ENCODE data around the gene CDKL4. TPM values are rescaled to one million over a fixed set of nuclear protein-coding genes. Genes with fewer than 3 reads are reported as not detected.
"Not testable (repeated sequence)": the region's sequence is repeated elsewhere in the genome, so short reads cannot be mapped to it uniquely, and the experiment has no call there.

Gene CDKL4
- total and polyA plus RNA-seq, 12 donors: 0.16 to 3.9 (median 1.5) TPM

GRCh38 chr2:39203382-39203781 is 40.4 kb downstream of the CDKL4 start:
- Histone ChIP-seq H3K4me1 (replicated peaks in 1 of 2) (no peaks in the 10 kb centered on the region), H3K9me3 (replicated peaks in 1 of 3) (peaks cover 0 to 9% (median 0%) of the 10 kb centered on the region in 3 donors), H3K27ac (no peak overlapping the region), H3K36me3 (replicated peaks in 1 of 2) (no peaks in the 10 kb centered on the region), H3K27me3 (no peaks in the 10 kb centered on the region), H3K4me3 (no peak overlapping the region)
- intact Hi-C loops (cut with DNase I): no loop called here
- 76 to 95% (median 86%) methylated on average over 5 to 6 of the region's 6 CpGs for WGBS, 4 donors
- no peak for DNase-seq
- TF ChIP-seq CTCF (IDR thresholded peaks at IDR 0.05): no peak
- TF ChIP-seq POLR2A (IDR thresholded peaks at IDR 0.05): no peak

GRCh38 chr2:39202639-39203369 is 41.0 kb downstream of the CDKL4 start:
- intact Hi-C loops (cut with DNase I): no loop called here
- H3K27ac ChIP-seq: no peak overlapping the region
- no peak overlapping the region for H3K4me3 ChIP-seq
- H3K36me3 ChIP-seq (replicated peaks in 1 of 2): no peaks in the 10 kb centered on the region
- TF ChIP-seq CTCF (IDR thresholded peaks at IDR 0.05): no peak
- TF ChIP-seq POLR2A (IDR thresholded peaks at IDR 0.05): no peak
- DNase-seq: no peak
- no peaks in the 10 kb centered on the region for H3K4me1 ChIP-seq (replicated peaks in 1 of 2)
- peaks cover 0 to 9% (median 0%) of the 10 kb centered on the region in 3 donors for H3K9me3 ChIP-seq (replicated peaks in 1 of 3)
- WGBS, 4 donors: 76 to 86% (median 85%) methylated on average over 1 of the region's 1 CpG
- H3K27me3 ChIP-seq: no peaks in the 10 kb centered on the region

- 97 to 99% (median 99%) methylated on average over 2 of the region's 2 CpGs for WGBS, 4 donors
- H3K27ac ChIP-seq; H3K4me1 ChIP-seq (replicated peaks in 1 of 2); H3K27me3 ChIP-seq; DNase-seq; intact Hi-C loops (cut with DNase I); H3K36me3 ChIP-seq (replicated peaks in 1 of 2); H3K9me3 ChIP-seq (replicated peaks in 1 of 3); H3K4me3 ChIP-seq: not testable (repeated sequence)
These were observed 46.8 kb downstream of the CDKL4 start for GRCh38 chr2:39197003-39197402.

GRCh38 chr2:39194686-39195085 is 49.1 kb downstream of the CDKL4 start:
- no peak for DNase-seq
- intact Hi-C loops (cut with DNase I): no loop called here

More at GRCh38 chr2:39194686-39195085, 49.1 kb downstream of the CDKL4 start:
- no peaks in the 10 kb centered on the region for H3K4me1 ChIP-seq (replicated peaks in 1 of 2)
- TF ChIP-seq CTCF (IDR thresholded peaks at IDR 0.05): no peak
- no peak for TF ChIP-seq POLR2A (IDR thresholded peaks at IDR 0.05)
- no peaks in the 10 kb centered on the region for H3K36me3 ChIP-seq (replicated peaks in 1 of 2)
- 96 to 99% (median 98%) methylated on average over 3 of the region's 3 CpGs for WGBS, 4 donors
- no peaks in the 10 kb centered on the region for H3K27me3 ChIP-seq
- H3K27ac ChIP-seq: no peak overlapping the region
- H3K9me3 ChIP-seq (replicated peaks in 1 of 3): peaks cover 0 to 6% (median 2%) of the 10 kb centered on the region in 3 donors
- no peak overlapping the region for H3K4me3 ChIP-seq
